ENCODE data around the gene CYP2F1. TPM values are rescaled to one million over a fixed set of nuclear protein-coding genes. Genes with fewer than 3 reads are reported as not detected.
A peak's percentile ranks its signal among the peaks of the same experiment; 100 is the strongest.

Gene CYP2F1
- total RNA-seq, 1 donor from 2014 or later, result not detected

- Histone ChIP-seq H3K36me3 (ENCODE audit: control insufficient read depth, insufficient read depth, low read length) (no peaks in the 10 kb centered on the region), H3K27me3 (ENCODE audit: control insufficient read depth, insufficient read depth, low read length) (no peaks in the 10 kb centered on the region), H3K4me3 (ENCODE audit: low read depth, low read length) (no peak overlapping the region)
- no peak for DNase-seq (ENCODE audit: low read depth)
- TF ChIP-seq, protein P1, sequence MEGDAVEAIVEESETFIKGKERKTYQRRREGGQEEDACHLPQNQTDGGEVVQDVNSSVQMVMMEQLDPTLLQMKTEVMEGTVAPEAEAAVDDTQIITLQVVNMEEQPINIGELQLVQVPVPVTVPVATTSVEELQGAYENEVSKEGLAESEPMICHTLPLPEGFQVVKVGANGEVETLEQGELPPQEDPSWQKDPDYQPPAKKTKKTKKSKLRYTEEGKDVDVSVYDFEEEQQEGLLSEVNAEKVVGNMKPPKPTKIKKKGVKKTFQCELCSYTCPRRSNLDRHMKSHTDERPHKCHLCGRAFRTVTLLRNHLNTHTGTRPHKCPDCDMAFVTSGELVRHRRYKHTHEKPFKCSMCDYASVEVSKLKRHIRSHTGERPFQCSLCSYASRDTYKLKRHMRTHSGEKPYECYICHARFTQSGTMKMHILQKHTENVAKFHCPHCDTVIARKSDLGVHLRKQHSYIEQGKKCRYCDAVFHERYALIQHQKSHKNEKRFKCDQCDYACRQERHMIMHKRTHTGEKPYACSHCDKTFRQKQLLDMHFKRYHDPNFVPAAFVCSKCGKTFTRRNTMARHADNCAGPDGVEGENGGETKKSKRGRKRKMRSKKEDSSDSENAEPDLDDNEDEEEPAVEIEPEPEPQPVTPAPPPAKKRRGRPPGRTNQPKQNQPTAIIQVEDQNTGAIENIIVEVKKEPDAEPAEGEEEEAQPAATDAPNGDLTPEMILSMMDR (IDR thresholded peaks at IDR 0.05; ENCODE audit: insufficient read depth, low read length, poor library complexity, severe bottlenecking), result no peak
These were observed 58.3 kb downstream of the CYP2F1 start for GRCh38 chr19:41172297-41173164.

- DNase-seq (ENCODE audit: low read depth), result no peak
- TF ChIP-seq, protein P1 (IDR thresholded peaks at IDR 0.05; ENCODE audit: insufficient read depth, low read length, poor library complexity, severe bottlenecking), result no peak
- Histone ChIP-seq H3K36me3 (ENCODE audit: control insufficient read depth, insufficient read depth, low read length) (no peaks in the 10 kb centered on the region), H3K27me3 (ENCODE audit: control insufficient read depth, insufficient read depth, low read length) (no peaks in the 10 kb centered on the region), H3K4me3 (ENCODE audit: low read depth, low read length) (no peak overlapping the region)
These were observed 60.2 kb downstream of the CYP2F1 start for GRCh38 chr19:41174297-41174928.

GRCh38 chr19:41175801-41176777, 61.9 kb downstream of the CYP2F1 start:
- H3K36me3 ChIP-seq (ENCODE audit: control insufficient read depth, insufficient read depth, low read length), result no peaks in the 10 kb centered on the region
- H3K27me3 ChIP-seq (ENCODE audit: control insufficient read depth, insufficient read depth, low read length), result no peaks in the 10 kb centered on the region
- TF ChIP-seq, protein P1 (IDR thresholded peaks at IDR 0.05; ENCODE audit: insufficient read depth, low read length, poor library complexity, severe bottlenecking), result no peak
- DNase-seq (ENCODE audit: low read depth), result peak; percentile 87
- no peak overlapping the region for H3K4me3 ChIP-seq (ENCODE audit: low read depth, low read length)

Other genes starting within 250 kb of the CYP2F1 start
- not detected in 2 replicates for gene CYP2A7, start 232.2 kb upstream of the CYP2F1 start, total RNA-seq
- gene CYP2B6, start 123.2 kb upstream of the CYP2F1 start, total RNA-seq, result 0.13 TPM in 1 of 2 replicates, not detected in the other
- not detected in 2 replicates for gene CYP2A13, start 26.0 kb upstream of the CYP2F1 start, total RNA-seq
- 3.1 and 4.9 TPM in 2 replicates for gene CYP2S1, start 78.8 kb downstream of the CYP2F1 start, total RNA-seq
- gene AXL, start 104.8 kb downstream of the CYP2F1 start, total RNA-seq, result 128 and 138 TPM in 2 replicates
- 132 and 142 TPM in 2 replicates for gene HNRNPUL1, start 149.9 kb downstream of the CYP2F1 start, total RNA-seq
- 14.8 and 17.3 TPM in 2 replicates for gene CCDC97, start 195.7 kb downstream of the CYP2F1 start, total RNA-seq
- gene TGFB1, start 239.5 kb downstream of the CYP2F1 start, total RNA-seq, result 25.7 and 35.2 TPM in 2 replicates
- 4.5 and 5.7 TPM in 2 replicates for gene B9D2, start 249.7 kb downstream of the CYP2F1 start, total RNA-seq